Measurements from ENCODE around the gene CCDC61.

DNA sequence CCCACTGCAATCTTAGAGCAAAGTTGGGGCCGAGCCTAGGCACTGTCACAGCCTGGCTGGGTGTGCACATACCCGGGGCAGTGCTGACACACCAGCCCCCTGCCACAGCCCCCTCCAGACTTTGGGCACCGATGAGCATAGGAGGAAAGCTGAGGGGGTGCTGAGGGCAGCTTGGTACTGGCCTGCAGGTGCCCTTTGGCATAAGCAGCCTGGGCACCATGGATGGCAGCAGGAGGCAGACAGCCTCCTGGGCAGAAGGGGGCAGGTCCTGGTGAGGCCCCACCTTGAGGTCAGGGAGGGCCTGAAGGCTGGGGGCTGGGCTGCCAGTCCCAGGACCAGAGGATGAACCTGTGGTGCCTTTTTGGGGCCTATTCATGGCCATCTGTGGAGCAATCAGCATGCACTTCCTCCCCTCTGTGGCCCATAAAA is 37.3 kb downstream of the CCDC61 start:
- TF ChIP-seq, protein P1, sequence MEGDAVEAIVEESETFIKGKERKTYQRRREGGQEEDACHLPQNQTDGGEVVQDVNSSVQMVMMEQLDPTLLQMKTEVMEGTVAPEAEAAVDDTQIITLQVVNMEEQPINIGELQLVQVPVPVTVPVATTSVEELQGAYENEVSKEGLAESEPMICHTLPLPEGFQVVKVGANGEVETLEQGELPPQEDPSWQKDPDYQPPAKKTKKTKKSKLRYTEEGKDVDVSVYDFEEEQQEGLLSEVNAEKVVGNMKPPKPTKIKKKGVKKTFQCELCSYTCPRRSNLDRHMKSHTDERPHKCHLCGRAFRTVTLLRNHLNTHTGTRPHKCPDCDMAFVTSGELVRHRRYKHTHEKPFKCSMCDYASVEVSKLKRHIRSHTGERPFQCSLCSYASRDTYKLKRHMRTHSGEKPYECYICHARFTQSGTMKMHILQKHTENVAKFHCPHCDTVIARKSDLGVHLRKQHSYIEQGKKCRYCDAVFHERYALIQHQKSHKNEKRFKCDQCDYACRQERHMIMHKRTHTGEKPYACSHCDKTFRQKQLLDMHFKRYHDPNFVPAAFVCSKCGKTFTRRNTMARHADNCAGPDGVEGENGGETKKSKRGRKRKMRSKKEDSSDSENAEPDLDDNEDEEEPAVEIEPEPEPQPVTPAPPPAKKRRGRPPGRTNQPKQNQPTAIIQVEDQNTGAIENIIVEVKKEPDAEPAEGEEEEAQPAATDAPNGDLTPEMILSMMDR (conservative IDR thresholded peaks at IDR 0.05; ENCODE audit: low read depth, low read length), result no peak
- no peak for TF ChIP-seq EZH2phosphoT487 (IDR thresholded peaks at IDR 0.05; ENCODE audit: borderline replicate concordance, low read length)

Measured in PC-3 (cell line).